Neural progenitor cell (in vitro differentiated cells): ENCODE data around the gene PCDHB4. TPM values are rescaled to one million over a fixed set of nuclear protein-coding genes. Genes with fewer than 3 reads are reported as not detected.

ENCODE experiments used
- total RNA-seq: library from RNA; depleted of rRNA; stranded (reverse); fragments of >200 nt; gene quantifications from 2 replicates; pipeline ENCODE4 v1.2.3, GENCODE V29; 2015; ENCODE audit warnings: low replicate concordance

Gene PCDHB4
- total RNA-seq, 1 donor from 2014 or later: 1.9 TPM

Other genes starting within 250 kb of the PCDHB4 start
- gene PCDHA12, start 246.5 kb upstream of the PCDHB4 start, total RNA-seq: 3.4 and 5.9 TPM in 2 replicates
- 1.9 and 2.3 TPM in 2 replicates for gene PCDHA13, start 239.7 kb upstream of the PCDHB4 start, total RNA-seq
- 2.9 and 5.9 TPM in 2 replicates for gene PCDHAC1, start 195.5 kb upstream of the PCDHB4 start, total RNA-seq
- 1.9 and 2.5 TPM in 2 replicates for gene PCDHAC2, start 155.3 kb upstream of the PCDHB4 start, total RNA-seq
- gene PCDHB1, start 70.4 kb upstream of the PCDHB4 start, total RNA-seq: 0.03 and 0.07 TPM in 2 replicates
- 34.2 and 48.4 TPM in 2 replicates for gene PCDHB2, start 27.2 kb upstream of the PCDHB4 start, total RNA-seq
- gene PCDHB3, start 21.3 kb upstream of the PCDHB4 start, total RNA-seq: 5.6 and 6.7 TPM in 2 replicates
- 11.9 and 15.2 TPM in 2 replicates for gene PCDHB5, start 13.4 kb downstream of the PCDHB4 start, total RNA-seq
- 0.90 and 1.5 TPM in 2 replicates for gene PCDHB6, start 28.2 kb downstream of the PCDHB4 start, total RNA-seq
- 0.21 and 0.90 TPM in 2 replicates for gene PCDHB7, start 50.8 kb downstream of the PCDHB4 start, total RNA-seq
- 0.31 TPM in 1 of 2 replicates, not detected in the other for gene PCDHB8, start 56.0 kb downstream of the PCDHB4 start, total RNA-seq
- 4.0 and 4.5 TPM in 2 replicates for gene PCDHB16, start 60.6 kb downstream of the PCDHB4 start, total RNA-seq
- 3.1 and 4.6 TPM in 2 replicates for gene PCDHB9, start 65.3 kb downstream of the PCDHB4 start, total RNA-seq
- 9.3 and 10.4 TPM in 2 replicates for gene PCDHB10, start 70.5 kb downstream of the PCDHB4 start, total RNA-seq
- 3.8 and 4.0 TPM in 2 replicates for gene PCDHB11, start 77.8 kb downstream of the PCDHB4 start, total RNA-seq
- gene PCDHB12, start 86.9 kb downstream of the PCDHB4 start, total RNA-seq: 3.0 and 3.8 TPM in 2 replicates
- 2.4 and 3.0 TPM in 2 replicates for gene PCDHB13, start 92.1 kb downstream of the PCDHB4 start, total RNA-seq
- 7.2 and 7.4 TPM in 2 replicates for gene PCDHB14, start 101.5 kb downstream of the PCDHB4 start, total RNA-seq
- 7.8 and 9.4 TPM in 2 replicates for gene PCDHB15, start 123.6 kb downstream of the PCDHB4 start, total RNA-seq
- 0.22 and 0.96 TPM in 2 replicates for gene SLC25A2, start 182.2 kb downstream of the PCDHB4 start, total RNA-seq
- gene TAF7, start 199.0 kb downstream of the PCDHB4 start, total RNA-seq: 121 and 157 TPM in 2 replicates
- gene PCDHGA1, start 208.7 kb downstream of the PCDHB4 start, total RNA-seq: 1.0 and 1.5 TPM in 2 replicates
- 0.37 and 0.71 TPM in 2 replicates for gene PCDHGA2, start 216.9 kb downstream of the PCDHB4 start, total RNA-seq
- 0.34 and 0.54 TPM in 2 replicates for gene PCDHGA3, start 222.0 kb downstream of the PCDHB4 start, total RNA-seq
- gene PCDHGB1, start 228.3 kb downstream of the PCDHB4 start, total RNA-seq: 3.6 and 4.3 TPM in 2 replicates
- gene PCDHGA4, start 233.2 kb downstream of the PCDHB4 start, total RNA-seq: 2.3 and 2.4 TPM in 2 replicates
- 2.1 and 2.2 TPM in 2 replicates for gene PCDHGB2, start 238.2 kb downstream of the PCDHB4 start, total RNA-seq
- gene PCDHGA5, start 242.3 kb downstream of the PCDHB4 start, total RNA-seq: 0.71 and 1.3 TPM in 2 replicates
- gene PCDHGB3, start 248.4 kb downstream of the PCDHB4 start, total RNA-seq: 0.74 and 0.95 TPM in 2 replicates